Nephron progenitor cell (in vitro differentiated cells): ENCODE results near the gene KCNQ1.

Source experiments
- DNase-seq: peaks from one replicate; pipeline ENCODE4 v3.0.0; 2021
- H3K27ac Mint-ChIP-seq: 2 replicates; pipeline ENCODE4 v1.8.0; 2021; ENCODE audit warnings: mild to moderate bottlenecking, moderate library complexity, mixed read lengths
- H3K27me3 Mint-ChIP-seq: 2 replicates; pipeline ENCODE4 v1.8.0; 2021; ENCODE audit warnings: mild to moderate bottlenecking, low read depth, mixed read lengths; ENCODE audit not compliant: poor library complexity
- H3K36me3 Mint-ChIP-seq: 2 replicates; pipeline ENCODE4 v1.8.0; 2021; ENCODE audit warnings: low read depth, mixed read lengths
- H3K4me1 Mint-ChIP-seq: 2 replicates; pipeline ENCODE4 v1.8.0; 2021; ENCODE audit warnings: mixed read lengths
- H3K4me3 Mint-ChIP-seq: 2 replicates; pipeline ENCODE4 v1.8.0; 2021; ENCODE audit warnings: mild to moderate bottlenecking, moderate library complexity, mixed read lengths
- H3K9me3 Mint-ChIP-seq: 2 replicates; pipeline ENCODE4 v1.8.0; 2021; ENCODE audit warnings: mild to moderate bottlenecking, moderate library complexity, mixed read lengths
- CTCF ChIP-seq: fragments of 200-600 bp; sonication (generic); IDR thresholded peaks from 2 replicates; pipeline ENCODE4 v1.5.0; 2021; ENCODE audit warnings: antibody characterized with exemption

The KCNQ1 gene

GRCh38 chr11:2775626-2776350, 331.0 kb downstream of the KCNQ1 start:
- no peak for DNase-seq
- TF ChIP-seq CTCF: no peak
- peaks cover 12% of the 10 kb centered on the region for H3K27me3 Mint-ChIP-seq
- no peaks in the 10 kb centered on the region for H3K9me3 Mint-ChIP-seq
- H3K27ac Mint-ChIP-seq: no peak overlapping the region
- H3K4me3 Mint-ChIP-seq: no peak overlapping the region
- peaks cover 33% of the 10 kb centered on the region for H3K4me1 Mint-ChIP-seq
- H3K36me3 Mint-ChIP-seq: no peaks in the 10 kb centered on the region

GRCh38 chr11:2776351-2777061, 331.7 kb downstream of the KCNQ1 start:
- DNase-seq: no peak
- Mint-ChIP-seq H3K4me1 (peaks cover 35% of the 10 kb centered on the region), H3K9me3 (no peaks in the 10 kb centered on the region)

DNA sequence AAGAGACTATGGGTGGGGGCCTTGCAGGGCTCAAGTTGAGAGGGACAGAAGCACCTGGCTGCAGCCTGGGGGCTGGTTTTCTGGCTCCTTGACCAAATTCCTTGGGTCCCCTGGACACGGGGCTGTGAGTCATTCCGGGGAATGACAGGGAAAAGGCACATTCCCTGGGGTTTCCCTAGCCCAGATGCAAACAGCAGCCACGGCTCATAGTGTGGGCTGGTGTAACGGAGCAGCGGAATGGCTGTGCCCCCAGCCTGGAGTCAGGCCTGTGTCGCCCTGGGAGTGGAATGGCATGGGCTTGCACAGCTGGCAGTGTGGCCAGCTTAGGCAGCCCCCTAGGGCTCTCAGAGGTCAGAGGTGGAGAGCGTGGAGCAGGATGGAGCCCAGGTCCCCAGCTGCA, 332.6 kb downstream of the KCNQ1 start:
- Mint-ChIP-seq H3K4me3 (no peak overlapping the region), H3K4me1 (peaks cover 37% of the 10 kb centered on the region), H3K36me3 (no peaks in the 10 kb centered on the region), H3K27ac (no peak overlapping the region), H3K27me3 (peaks cover 12% of the 10 kb centered on the region), H3K9me3 (no peaks in the 10 kb centered on the region)
- no peak for TF ChIP-seq CTCF
- no peak for DNase-seq

More at GRCh38 chr11:2776351-2777061, 331.7 kb downstream of the KCNQ1 start:
- Mint-ChIP-seq H3K4me3 (no peak overlapping the region), H3K27me3 (peaks cover 12% of the 10 kb centered on the region), H3K27ac (no peak overlapping the region), H3K36me3 (no peaks in the 10 kb centered on the region)
- no peak for TF ChIP-seq CTCF

DNA sequence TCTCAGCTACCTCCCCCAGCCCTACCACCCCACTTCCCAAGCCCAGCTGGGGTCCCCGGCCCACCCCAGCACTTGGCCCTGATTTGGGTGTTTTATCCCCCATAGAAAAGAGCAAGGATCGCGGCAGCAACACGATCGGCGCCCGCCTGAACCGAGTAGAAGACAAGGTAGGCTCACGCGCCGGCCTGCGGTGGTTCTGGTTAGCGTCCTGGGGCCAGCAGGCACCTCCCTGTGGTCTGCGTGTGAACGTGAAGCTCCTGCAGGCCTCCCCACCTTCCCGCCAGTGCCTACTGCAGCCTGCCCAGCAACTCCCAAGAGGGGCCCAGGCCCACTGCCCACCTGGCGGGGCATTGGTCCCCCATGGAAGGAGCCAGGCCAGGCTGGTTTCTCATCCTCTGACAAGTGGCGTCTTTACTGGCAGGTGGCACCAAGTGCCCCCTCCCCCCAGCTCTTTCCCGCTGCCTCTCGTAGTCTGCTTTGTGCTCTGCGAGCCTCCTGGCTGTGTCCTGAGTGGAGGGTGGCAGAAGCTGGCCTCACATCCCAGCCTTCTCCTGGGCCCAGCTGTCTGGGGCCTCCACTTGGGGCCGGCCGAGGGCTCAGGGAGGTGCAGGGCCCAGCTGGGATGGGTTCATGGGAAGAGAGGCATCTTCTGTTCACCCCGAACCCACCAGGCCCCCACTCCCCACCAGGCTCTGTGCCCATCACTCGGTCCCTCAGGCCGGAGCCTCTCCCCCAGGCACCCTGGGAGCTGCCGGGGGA, 333.2 kb downstream of the KCNQ1 start:
- Mint-ChIP-seq H3K4me1 (peaks cover 43% of the 10 kb centered on the region), H3K27me3 (peaks cover 12% of the 10 kb centered on the region), H3K4me3 (no peak overlapping the region), H3K27ac (no peak overlapping the region), H3K9me3 (no peaks in the 10 kb centered on the region), H3K36me3 (no peaks in the 10 kb centered on the region)
- no peak for TF ChIP-seq CTCF
- no peak for DNase-seq

GRCh38 chr11:2778630-2779498, 334.1 kb downstream of the KCNQ1 start:
- Mint-ChIP-seq H3K27ac (no peak overlapping the region), H3K36me3 (no peaks in the 10 kb centered on the region), H3K9me3 (no peaks in the 10 kb centered on the region), H3K4me3 (no peak overlapping the region), H3K4me1 (peaks cover 43% of the 10 kb centered on the region), H3K27me3 (peaks cover 4% of the 10 kb centered on the region)
- TF ChIP-seq CTCF: no peak
- no peak for DNase-seq
